SK-N-SH (cell line): ENCODE data around the gene KRTAP13-1. TPM values are rescaled to one million over a fixed set of nuclear protein-coding genes. Genes with fewer than 3 reads are reported as not detected.

Source experiments
- CTCF ChIA-PET: fragments of 300-600, 350-600 bp; formaldehyde crosslinking; extraction: SDS; loops from one replicate; lab custom pipeline; 2021; lab: Yijun Ruan, JAX
- POLR2A ChIA-PET: fragments of 350-600 bp; sonication (Branson Sonifier 250); formaldehyde crosslinking; extraction: SDS; loops from one replicate; lab custom pipeline; 2020; ENCODE audit warnings: antibody characterized with exemption, inconsistent platforms; lab: Yijun Ruan, JAX
- DNase-seq: peaks from one replicate; pipeline ENCODE4 v3.0.0; 2012
- H2AFZ ChIP-seq: fragments of 200-600 bp; sonication (generic); 2 replicates; pipeline ENCODE4 v1.8.1; 2016; ENCODE audit warnings: antibody characterized with exemption, mild to moderate bottlenecking, low read depth
- H3F3A ChIP-seq: fragments of 200-600 bp; sonication (generic); replicated peaks from 2 replicates; pipeline ENCODE3; 2016; ENCODE audit warnings: antibody characterized with exemption, mild to moderate bottlenecking; ENCODE audit not compliant: insufficient read depth
- H3K27ac ChIP-seq, 2 experiments: fragments of 200-500 bp in 1 of 2; fragments of 200-600 bp in 1 of 2; sonication (Bioruptor generic) in 1 of 2; sonication (generic), shearing (Covaris generic) in 1 of 2; 2 replicates each; pipeline versions ENCODE4 v1.5.1 to v1.6.1; 2014 to 2016; ENCODE audit warnings: low read depth in 2 of 2, inconsistent platforms in 1 of 2, low read length in 1 of 2, mild to moderate bottlenecking in 1 of 2, mixed read lengths in 1 of 2
- H3K27me3 ChIP-seq: fragments of 200-600 bp; sonication (generic), shearing (Covaris generic); 2 replicates; pipeline ENCODE4 v1.6.1; 2016; ENCODE audit warnings: mixed run types; ENCODE audit not compliant: insufficient read depth
- H3K36me3 ChIP-seq, 2 experiments: fragments of 200-500 bp in 1 of 2; fragments of 200-600 bp in 1 of 2; sonication (Bioruptor generic) in 1 of 2; sonication (generic) in 1 of 2; replicated peaks in 1 of 2; 2 replicates each; pipeline versions ENCODE3 to v1.5.1; 2014 to 2016; ENCODE audit warnings: low read length in 1 of 2, mild to moderate bottlenecking in 1 of 2; ENCODE audit not compliant: insufficient read depth in 2 of 2, control insufficient read depth in 1 of 2
- H3K4me1 ChIP-seq, 2 experiments: fragments of 200-500 bp in 1 of 2; fragments of 200-600 bp in 1 of 2; sonication (Bioruptor generic) in 1 of 2; sonication (generic), shearing (Covaris generic) in 1 of 2; 2 replicates each; pipeline versions ENCODE4 v1.5.1 to v1.6.1; 2014 to 2016; ENCODE audit warnings: low read depth in 1 of 2, low read length in 1 of 2, mixed run types in 1 of 2; ENCODE audit not compliant: insufficient read depth in 2 of 2, control insufficient read depth in 1 of 2
- H3K4me2 ChIP-seq: fragments of 200-600 bp; sonication (generic), shearing (Covaris generic); 2 replicates; pipeline ENCODE4 v1.6.1; 2017; ENCODE audit warnings: mixed run types
- H3K4me3 ChIP-seq, 2 experiments: fragments of 200-500 bp in 1 of 2; fragments of 200-600 bp in 1 of 2; sonication (Bioruptor generic) in 1 of 2; sonication (generic), shearing (Covaris generic) in 1 of 2; 2 replicates each; pipeline versions ENCODE4 v1.5.1 to v1.8.1; 2014 to 2016; ENCODE audit warnings: low read depth in 2 of 2, inconsistent platforms in 1 of 2, low read length in 1 of 2, mild to moderate bottlenecking in 1 of 2, mixed read lengths in 1 of 2, moderate library complexity in 1 of 2
- H3K79me2 ChIP-seq: fragments of 200-600 bp; sonication (generic); 2 replicates; pipeline ENCODE4 v1.8.1; 2017; ENCODE audit warnings: mild to moderate bottlenecking; ENCODE audit not compliant: insufficient read depth
- H3K9ac ChIP-seq: fragments of 200-600 bp; sonication (generic); 2 replicates; pipeline ENCODE4 v1.6.1; 2017; ENCODE audit warnings: mixed run types
- H3K9me2 ChIP-seq: fragments of 200-600 bp; sonication (generic); 2 replicates; pipeline ENCODE4 v1.6.1; 2017; ENCODE audit warnings: mixed run types
- H3K9me3 ChIP-seq: fragments of 200-600 bp; sonication (generic); 2 replicates; pipeline ENCODE4 v1.6.1; 2017; ENCODE audit warnings: mixed run types, mild to moderate bottlenecking, moderate library complexity
- H4K20me1 ChIP-seq: fragments of 200-600 bp; sonication (generic); 2 replicates; pipeline ENCODE4 v1.6.1; 2017; ENCODE audit warnings: mild to moderate bottlenecking, mixed run types; ENCODE audit not compliant: insufficient read depth
- CHD2 ChIP-seq: fragments of 150-350 bp; IDR thresholded peaks from 2 replicates; pipeline ENCODE4 v1.6.1; 2018; ENCODE audit warnings: low read length; ENCODE audit not compliant: partially characterized antibody
- ELF1 ChIP-seq: IDR thresholded peaks from 2 replicates; pipeline ENCODE4 v1.4.0; 2012
- FOSL2 ChIP-seq: IDR thresholded peaks from 2 replicates; pipeline ENCODE4 v1.4.0; 2012; ENCODE audit warnings: low read depth, mild to moderate bottlenecking, moderate library complexity, borderline replicate concordance
- FOXJ3 ChIP-seq: sonication (generic); formaldehyde crosslinking; IDR thresholded peaks from 2 replicates; pipeline ENCODE4 v1.5.1; 2020; ENCODE audit warnings: mild to moderate bottlenecking, missing genetic modification reagents
- FOXM1 ChIP-seq: IDR thresholded peaks from 2 replicates; pipeline ENCODE4 v1.4.0; 2012; ENCODE audit warnings: low read depth, mild to moderate bottlenecking
- GABPA ChIP-seq: IDR thresholded peaks from 2 replicates; pipeline ENCODE4 v1.4.0; 2012; ENCODE audit warnings: low read depth, mild to moderate bottlenecking
- GATA2 ChIP-seq: sonication (generic); formaldehyde crosslinking; IDR thresholded peaks from 2 replicates; pipeline ENCODE4 v1.5.0; 2020; ENCODE audit warnings: mild to moderate bottlenecking, missing genetic modification reagents
- IRF3 ChIP-seq: fragments of 150-350 bp; IDR thresholded peaks from 2 replicates; pipeline ENCODE4 v1.6.1; 2016; ENCODE audit warnings: mild to moderate bottlenecking, low read depth, low read length
- JUND ChIP-seq: IDR thresholded peaks from 2 replicates; pipeline ENCODE4 v1.4.0; 2012
- MAX ChIP-seq: IDR thresholded peaks from 2 replicates; pipeline ENCODE4 v1.4.0; 2012; ENCODE audit warnings: low read depth
- MEF2A ChIP-seq: IDR thresholded peaks from 2 replicates; pipeline ENCODE4 v1.4.0; 2012; ENCODE audit warnings: low read depth, borderline replicate concordance
- NRF1 ChIP-seq: IDR thresholded peaks from 2 replicates; pipeline ENCODE4 v1.6.1; 2012; ENCODE audit warnings: low read depth, mild to moderate bottlenecking, low read length
- RCOR1 ChIP-seq: fragments of 150-350 bp; IDR thresholded peaks from 2 replicates; pipeline ENCODE4 v1.6.1; 2017; ENCODE audit warnings: antibody characterized with exemption, low read length
- RFX5 ChIP-seq: IDR thresholded peaks from 2 replicates; pipeline ENCODE4 v1.6.1; 2012; ENCODE audit warnings: mild to moderate bottlenecking, improper control_type of control experiment, low read length
- RXRA ChIP-seq: IDR thresholded peaks from 2 replicates; pipeline ENCODE4 v1.4.0; 2012; ENCODE audit warnings: low read depth, mild to moderate bottlenecking, borderline replicate concordance
- SIN3A ChIP-seq: IDR thresholded peaks from 2 replicates; pipeline ENCODE4 v1.6.1; 2012; ENCODE audit warnings: low read depth, mild to moderate bottlenecking, low read length, moderate library complexity, borderline replicate concordance
- SMC3 ChIP-seq: IDR thresholded peaks from 2 replicates; pipeline ENCODE4 v1.6.1; 2012; ENCODE audit warnings: low read depth, low read length, improper control_type of control experiment
- TCF12 ChIP-seq: IDR thresholded peaks from 2 replicates; pipeline ENCODE4 v1.4.0; 2012
- TEAD4 ChIP-seq: IDR thresholded peaks from 2 replicates; pipeline ENCODE4 v1.4.0; 2012; ENCODE audit warnings: mild to moderate bottlenecking, borderline replicate concordance; ENCODE audit not compliant: insufficient read depth
- USF1 ChIP-seq: IDR thresholded peaks from 2 replicates; pipeline ENCODE4 v1.4.0; 2012; ENCODE audit warnings: low read depth, borderline replicate concordance
- WGBS: methylation state at CpG from one replicate; pipeline ENCODE4 v1.1.6; 2017; ENCODE audit warnings: low lambda C conversion rate; 5-methylcytosine and 5-hydroxymethylcytosine counted together
- polyA plus RNA-seq, 3 experiments: library from polyadenylated mRNA; depleted of rRNA; stranded (reverse); fragments of >200 nt; gene quantifications; 2 replicates each; pipeline ENCODE4 v1.2.3, GENCODE V29; 2012

KRTAP13-1 gene
- not detected in 2 replicates for polyA plus RNA-seq (2012; rRNA removed)
- not detected in 2 replicates for polyA plus RNA-seq (2012; cell fraction: cytosol; rRNA removed)
- not detected in 2 replicates for polyA plus RNA-seq (2012; cell fraction: nucleus; rRNA removed)

- Histone ChIP-seq H3F3A (no peaks in the 10 kb centered on the region), H3K36me3 (no peaks in the 10 kb centered on the region), H3K4me3 (no peak within 1 kb of the TSS), H3K4me2 (no peak within 1 kb of the TSS), H3K79me2 (no peaks in the 10 kb centered on the region), H3K9ac (no peak within 1 kb of the TSS), H3K27ac (no peak within 1 kb of the TSS), H3K27me3 (peaks cover 9% of the 10 kb centered on the region), H4K20me1 (no peaks in the 10 kb centered on the region), H2AFZ (no peak within 1 kb of the TSS), H3K9me3 (no peaks in the 10 kb centered on the region), H3K4me1 (no peaks in the 10 kb centered on the region), H3K9me2 (no peaks in the 10 kb centered on the region)
- no peak for TF ChIP-seq TEAD4
- no peak for TF ChIP-seq SMC3
- TF ChIP-seq TCF12: no peak
- no peak for TF ChIP-seq SIN3A
- TF ChIP-seq FOXM1: no peak
- no peak for TF ChIP-seq GATA2
- TF ChIP-seq RXRA: no peak
- no peak for TF ChIP-seq NRF1
- TF ChIP-seq FOXJ3 (CRISPR knock-in tag): no peak
- TF ChIP-seq ELF1: no peak
- TF ChIP-seq FOSL2: no peak
- DNase-seq: no peak
- 3% methylated on average over 4 of the region's 4 CpGs for WGBS
- CTCF ChIA-PET: no interaction called here
- POLR2A ChIA-PET: no interaction called here
Observed at GRCh38 chr21:30395731-30396130, at the start of gene KRTAP13-1. Gene KRTAP13-1, plus strand, starts transcription at chr21:30396031. Its CDS starts 56 bp downstream, at chr21:30396087.

GRCh38 chr21:30348506-30348905 lies 47.3 kb upstream of the KRTAP13-1 start, which contains the start of gene KRTAP23-1:
Gene KRTAP23-1, minus strand, starts transcription at chr21:30348606. Its CDS starts 0 bp downstream, at chr21:30348606.
- Histone ChIP-seq H3K36me3 (no peaks in the 10 kb centered on the region), H3K9ac (no peak within 1 kb of the TSS), H4K20me1 (no peaks in the 10 kb centered on the region), H3K9me3 (no peaks in the 10 kb centered on the region), H2AFZ (no peak within 1 kb of the TSS), H3F3A (no peaks in the 10 kb centered on the region), H3K4me3 (no peak within 1 kb of the TSS), H3K27ac (no peak within 1 kb of the TSS), H3K9me2 (no peaks in the 10 kb centered on the region), H3K79me2 (no peaks in the 10 kb centered on the region), H3K4me1 (no peaks in the 10 kb centered on the region), H3K4me2 (no peak within 1 kb of the TSS), H3K27me3 (0 out of 2 replicates have a peak, but pooled peaks cover 8% of the 10 kb centered on the region)
- ChIA-PET CTCF (no interaction called here), POLR2A (no interaction called here)
- no peak for TF ChIP-seq RXRA
- no peak for TF ChIP-seq IRF3
- TF ChIP-seq RFX5: no peak
- TF ChIP-seq RCOR1: no peak
- TF ChIP-seq FOXJ3 (CRISPR knock-in tag): no peak
- no peak for TF ChIP-seq SMC3
- no peak for TF ChIP-seq JUND
- TF ChIP-seq GABPA: no peak
- no peak for TF ChIP-seq MEF2A
- no peak for TF ChIP-seq GATA2
- TF ChIP-seq CHD2: no peak
- TF ChIP-seq MAX: no peak
- TF ChIP-seq USF1: no peak
- TF ChIP-seq TCF12: no peak
- no peak for TF ChIP-seq FOXM1
- no peak for DNase-seq
- WGBS: 0% methylated on average over 4 of the region's 4 CpGs
